ENCODE measurements around the gene TGM1. TPM values are rescaled to one million over a fixed set of nuclear protein-coding genes. Genes with fewer than 3 reads are reported as not detected.
"Not testable (repeated sequence)": the region's sequence is repeated elsewhere in the genome, so short reads cannot be mapped to it uniquely, and the experiment has no call there.

TGM1 gene
- total RNA-seq, 1 donor, result 4.2 TPM

DNA sequence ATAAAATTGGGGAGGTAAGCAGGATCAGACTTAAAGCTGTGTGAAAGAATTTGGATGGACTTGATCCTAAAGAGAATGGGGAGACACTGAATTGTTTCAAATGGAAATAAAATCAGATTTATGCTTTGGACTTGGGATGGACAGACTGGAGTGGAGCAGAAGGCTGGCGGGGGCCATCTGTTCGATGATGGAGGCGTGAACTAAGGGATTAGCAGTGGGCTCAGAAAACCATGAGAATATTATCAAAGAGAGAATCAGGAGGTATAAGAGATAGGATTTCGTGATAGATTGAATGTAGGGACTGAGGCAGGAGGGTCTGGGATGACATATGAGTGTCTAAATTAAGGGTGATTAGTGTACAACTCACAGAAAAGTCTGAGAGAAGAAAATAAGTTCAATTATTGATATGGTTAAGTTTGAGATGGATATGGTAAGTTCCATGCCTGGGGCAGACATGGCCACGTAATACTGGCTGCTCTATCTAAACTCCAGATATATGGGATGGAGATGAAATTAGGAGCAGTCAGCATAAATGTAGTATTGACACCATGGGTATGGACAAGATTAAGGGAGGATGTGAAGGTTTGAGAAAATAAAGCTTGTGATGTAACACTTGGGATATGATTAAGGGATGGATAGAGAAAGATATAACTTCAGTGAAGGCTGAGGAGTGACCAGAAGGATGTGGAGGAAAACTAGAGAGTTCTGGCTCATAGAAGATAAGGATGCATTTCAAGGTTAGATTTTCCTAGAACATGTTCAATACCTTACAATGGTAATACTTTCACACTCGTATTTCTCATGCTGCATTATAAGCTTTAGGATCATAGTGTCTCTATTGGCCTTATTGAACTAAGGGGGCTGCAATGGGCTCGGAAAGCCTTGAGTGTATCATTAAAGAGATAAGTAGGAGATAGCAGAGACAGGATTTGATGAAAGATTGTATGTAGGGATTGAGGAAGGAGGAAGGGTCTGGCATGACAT, 58.5 kb downstream of the TGM1 start:
- Histone ChIP-seq H3K9me3 (ENCODE audit: low read depth, low read length) (no peaks in the 10 kb centered on the region), H3K27me3 (ENCODE audit: insufficient read depth, low read length) (no peaks in the 10 kb centered on the region), H3K4me3 (ENCODE audit: low read length) (no peak overlapping the region), H3K4me1 (ENCODE audit: insufficient read depth, low read length) (peaks cover 7% of the 10 kb centered on the region)

GRCh38 chr14:24203249-24203886, 59.6 kb downstream of the TGM1 start:
- not testable (repeated sequence) for H3K9me3 ChIP-seq (ENCODE audit: low read depth, low read length); H3K4me3 ChIP-seq (ENCODE audit: low read length); H3K27me3 ChIP-seq (ENCODE audit: insufficient read depth, low read length)
- H3K4me1 ChIP-seq (ENCODE audit: insufficient read depth, low read length), result peaks cover 16% of the 10 kb centered on the region

DNA sequence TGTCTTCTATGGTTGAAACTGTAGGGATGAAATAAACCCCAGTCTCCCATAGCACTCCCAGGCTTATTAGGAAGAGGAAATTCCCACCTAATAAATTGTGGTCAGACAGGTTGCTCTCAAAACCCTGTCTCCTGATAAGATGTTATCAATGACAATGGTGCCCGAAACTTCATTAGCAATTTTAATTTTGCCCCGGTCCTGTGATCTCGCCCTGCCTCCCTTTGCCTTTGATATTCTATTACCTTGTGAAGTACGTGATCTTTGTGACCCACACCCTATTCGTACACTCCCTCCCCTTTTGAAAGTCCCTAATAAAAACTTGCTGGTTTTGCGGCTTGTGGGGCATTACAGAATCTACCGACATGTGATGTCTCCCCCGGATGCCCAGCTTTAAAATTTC, 60.4 kb downstream of the TGM1 start:
- not testable (repeated sequence) for H3K9me3 ChIP-seq (ENCODE audit: low read depth, low read length); H3K27me3 ChIP-seq (ENCODE audit: insufficient read depth, low read length); H3K4me3 ChIP-seq (ENCODE audit: low read length)
- peaks cover 14% of the 10 kb centered on the region for H3K4me1 ChIP-seq (ENCODE audit: insufficient read depth, low read length)

Other genes starting within 250 kb of the TGM1 start
- gene CARMIL3, start 211.2 kb downstream of the TGM1 start, total RNA-seq, result 0.52 TPM
- not detected for gene CPNE6, start 191.6 kb downstream of the TGM1 start, total RNA-seq
- 4.6 TPM for gene PCK2, start 168.9 kb downstream of the TGM1 start, total RNA-seq
- 59.1 TPM for gene DCAF11, start 148.4 kb downstream of the TGM1 start, total RNA-seq
- 1.2 TPM for gene NRL, start 148.2 kb downstream of the TGM1 start, total RNA-seq
- gene FITM1, start 132.5 kb downstream of the TGM1 start, total RNA-seq, result 0.42 TPM
- gene PSME1, start 127.0 kb downstream of the TGM1 start, total RNA-seq, result 218 TPM
- gene EMC9, start 121.6 kb downstream of the TGM1 start, total RNA-seq, result 4.1 TPM
- 78.9 TPM for gene PSME2, start 116.6 kb downstream of the TGM1 start, total RNA-seq
- 38.4 TPM for gene RNF31, start 115.7 kb downstream of the TGM1 start, total RNA-seq
- 126 TPM for gene IRF9, start 101.9 kb downstream of the TGM1 start, total RNA-seq
- gene REC8, start 91.1 kb downstream of the TGM1 start, total RNA-seq, result 22.7 TPM
- 13.3 TPM for gene IPO4, start 74.4 kb downstream of the TGM1 start, total RNA-seq
- 13.6 TPM for gene TM9SF1, start 67.7 kb downstream of the TGM1 start, total RNA-seq
- 0.31 TPM for gene TSSK4, start 57.5 kb downstream of the TGM1 start, total RNA-seq
- gene CHMP4A, start 49.7 kb downstream of the TGM1 start, total RNA-seq, result 90.8 TPM
- 4.5 TPM for gene MDP1, start 47.1 kb downstream of the TGM1 start, total RNA-seq
- gene NEDD8, start 30.8 kb downstream of the TGM1 start, total RNA-seq, result 51.2 TPM
- gene GMPR2, start 30.2 kb downstream of the TGM1 start, total RNA-seq, result 31.1 TPM
- 70.7 TPM for gene TINF2, start 20.6 kb downstream of the TGM1 start, total RNA-seq
- gene RABGGTA, start 8.4 kb upstream of the TGM1 start, total RNA-seq, result 25.1 TPM
- gene DHRS1, start 36.6 kb upstream of the TGM1 start, total RNA-seq, result 10.4 TPM
- 11.2 TPM for gene NOP9, start 36.7 kb upstream of the TGM1 start, total RNA-seq
- 14.4 TPM for gene CIDEB, start 44.8 kb upstream of the TGM1 start, total RNA-seq
- 12.6 TPM for gene LTB4R2, start 47.0 kb upstream of the TGM1 start, total RNA-seq
- 12.5 TPM for gene LTB4R, start 48.3 kb upstream of the TGM1 start, total RNA-seq
- gene ADCY4, start 71.9 kb upstream of the TGM1 start, total RNA-seq, result 2.3 TPM
- 9.9 TPM for gene RIPK3, start 76.8 kb upstream of the TGM1 start, total RNA-seq
- gene NFATC4, start 105.0 kb upstream of the TGM1 start, total RNA-seq, result 0.10 TPM
- gene NYNRIN, start 135.8 kb upstream of the TGM1 start, total RNA-seq, result under 0.01 TPM
- 0.84 TPM for gene CBLN3, start 166.5 kb upstream of the TGM1 start, total RNA-seq
- gene KHNYN, start 166.8 kb upstream of the TGM1 start, total RNA-seq, result 148 TPM
- 21.6 TPM for gene SDR39U1, start 179.6 kb upstream of the TGM1 start, total RNA-seq
- not detected for gene CMA1, start 245.1 kb upstream of the TGM1 start, total RNA-seq

Data from mononuclear cell (primary cell).